Motor neuron (in vitro differentiated cells): ENCODE measurements around the gene NTN1. TPM values are rescaled to one million over a fixed set of nuclear protein-coding genes. Genes with fewer than 3 reads are reported as not detected.

ENCODE experiments used
- ATAC-seq, 8 experiments: fragments of 200-7000 bp; cut with Tn5 transposase; replicated peaks in 6 of 8; 2 replicates each; pipeline ENCODE4 v1.8.0; 2021; ENCODE audit warnings: mild to moderate bottlenecking in 8 of 8, moderate library complexity in 8 of 8
- H3K27ac ChIP-seq, 2 donors: fragments of 250-450 bp; sonication (Bioruptor Pico); 2 replicates each; pipeline ENCODE4 v1.9.0; 2021; ENCODE audit warnings: antibody characterized with exemption in 2 of 2, mild to moderate bottlenecking in 2 of 2, moderate library complexity in 1 of 2
- H3K4me1 ChIP-seq, 2 donors: fragments of 250-450 bp; sonication (Bioruptor Pico); replicated peaks in 1 of 2; 2 replicates each; pipeline ENCODE4 v1.6.1; 2021; ENCODE audit warnings: antibody characterized with exemption in 2 of 2, mild to moderate bottlenecking in 2 of 2, moderate library complexity in 1 of 2
- H3K4me3 ChIP-seq, 5 donors: fragments of 250-450 bp; sonication (Bioruptor Pico); 2 replicates each; pipeline ENCODE4 v1.9.0; 2021; ENCODE audit warnings: antibody characterized with exemption in 5 of 5, mild to moderate bottlenecking in 5 of 5, moderate library complexity in 4 of 5
- WGBS, 10 experiments: fragments of 450-650 bp; shearing (Covaris generic); methylation state at CpG; one replicate each; pipeline ENCODE4 v1.0.0; 2022; 5-methylcytosine and 5-hydroxymethylcytosine counted together
- in situ Hi-C, 9 experiments: fragments of 400-800 bp; cut with MboI; loops; one replicate each; pipeline ENCODE4 v1.15.0; 2021; ENCODE audit warnings: low sequenced_read_pairs in 9 of 9, low pct_unique_long_range_greater_than_20kb in 2 of 9; ENCODE audit not compliant: unreplicated experiment in 9 of 9
- total RNA-seq, 8 experiments: library from RNA; unstranded; fragments of 300-600 nt; gene quantifications; 2 replicates each; pipeline versions ENCODE4 v1.2.3 to v1.2.4, GENCODE V29; 2022

Gene NTN1
- total RNA-seq, 8 experiments from 2014 or later: 8.0 to 491 (median 16.4) TPM

DNA sequence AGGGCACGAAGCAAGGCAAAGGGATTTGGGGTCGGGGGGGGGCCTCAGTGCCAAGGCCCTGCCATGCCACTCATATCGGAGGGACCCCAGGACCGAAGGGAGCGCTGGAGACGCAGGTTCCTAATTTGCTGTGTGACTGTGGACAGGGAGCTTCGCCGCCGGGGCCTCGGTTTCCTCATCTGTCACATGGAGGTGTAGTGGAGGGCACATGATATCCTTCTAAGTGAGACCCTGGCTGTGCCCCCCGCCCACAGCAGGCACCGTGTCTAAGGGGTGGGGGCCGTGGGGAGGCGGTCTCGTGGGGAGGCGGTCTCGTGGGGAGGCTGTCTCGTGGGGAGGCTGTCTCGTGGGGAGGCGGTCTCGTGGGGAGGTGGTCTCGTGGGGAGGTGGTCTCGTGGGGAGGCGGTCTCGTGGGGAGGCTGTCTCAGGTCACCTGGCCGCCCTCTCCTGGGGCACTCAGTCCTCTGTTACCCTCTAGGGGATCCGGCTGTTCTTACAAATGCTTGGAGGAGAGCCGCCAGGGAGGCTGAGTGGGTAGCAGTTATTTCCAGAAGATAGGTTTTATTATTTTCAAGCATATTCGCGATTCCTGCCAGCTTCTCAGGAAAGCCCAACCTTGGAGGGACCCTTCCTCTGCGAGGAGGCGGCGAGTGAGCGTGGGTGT, 205.0 kb downstream of the NTN1 start:
- no peak overlapping the region for H3K4me3 ChIP-seq
- ATAC-seq: no peak
- WGBS, 10 experiments: 100% methylated on average over 2 to 3 of the region's 34 CpGs; no CpG with 5 or more reads in 8 of the 10 experiments
- in situ Hi-C loops: loop anchor here in 1 of 9 experiments (25.0 kb wide), 2 partner anchors 111 to 214 kb away; partner anchors contain the start of gene NTN1
- H3K4me1 ChIP-seq: peaks cover 22 to 26% of the 10 kb centered on the region in 2 donors
- no peak overlapping the region for H3K27ac ChIP-seq

DNA sequence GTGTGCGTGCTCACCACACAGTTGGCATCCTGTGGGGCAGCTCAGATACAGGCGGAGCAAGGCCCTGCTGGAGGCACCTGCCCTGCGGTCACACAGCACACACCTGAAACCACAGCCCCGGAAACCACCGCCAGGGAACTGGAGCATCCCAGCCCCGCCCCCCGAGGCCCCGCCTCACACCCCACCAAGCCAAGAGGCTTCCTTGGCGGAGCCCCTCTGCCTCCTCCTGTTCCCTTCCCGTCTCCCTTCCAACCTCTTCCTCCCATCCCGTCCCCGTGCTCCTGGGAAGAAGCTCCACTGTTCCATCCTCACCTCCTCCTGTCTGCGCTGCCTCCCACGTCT, 205.5 kb downstream of the NTN1 start:
- no peak overlapping the region for H3K4me3 ChIP-seq
- WGBS, 10 experiments: 100% methylated on average over 1 of the region's 14 CpGs; no CpG with 5 or more reads in 9 of the 10 experiments
- no peak for ATAC-seq
- in situ Hi-C loops: loop anchor here in 1 of 9 experiments (25.0 kb wide), 2 partner anchors 111 to 214 kb away; partner anchors contain the start of gene NTN1
- peaks cover 22 to 25% of the 10 kb centered on the region in 2 donors for H3K4me1 ChIP-seq
- H3K27ac ChIP-seq: no peak overlapping the region

DNA sequence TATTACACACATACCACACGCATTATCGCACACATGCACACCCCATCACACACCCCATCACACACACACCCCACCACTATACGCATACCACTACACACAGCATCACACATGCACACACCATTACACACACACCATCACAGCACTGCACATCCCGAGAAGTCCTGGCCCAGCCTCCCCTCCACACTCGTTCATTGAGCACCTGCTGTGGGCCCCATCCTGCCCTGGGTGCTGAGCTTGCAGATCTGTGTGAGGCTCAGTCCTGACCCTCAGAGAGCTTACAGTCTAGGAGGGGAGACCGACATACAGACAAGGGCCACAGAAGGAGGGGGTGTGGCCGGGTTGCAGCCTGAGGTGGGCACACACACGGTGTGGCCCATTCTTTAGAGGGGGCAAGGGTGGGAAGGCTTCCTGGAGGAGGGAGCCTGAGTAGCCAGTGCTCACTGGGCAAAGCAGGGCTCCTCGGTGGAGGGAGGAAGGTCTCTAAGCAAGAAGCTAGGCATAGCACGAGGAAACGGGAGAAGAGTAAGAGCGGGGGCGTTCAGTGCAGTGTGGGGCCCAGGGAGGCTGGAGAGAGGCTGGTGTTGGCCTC, 206.6 kb downstream of the NTN1 start:
- in situ Hi-C loops: loop anchor here in 1 of 9 experiments (25.0 kb wide), 2 partner anchors 109 to 216 kb away; partner anchors contain the start of gene NTN1
- Histone ChIP-seq H3K4me3 (no peak overlapping the region), H3K4me1 (peaks cover 32 to 35% of the 10 kb centered on the region in 2 donors), H3K27ac (no peak overlapping the region)
- WGBS, 10 experiments: 19 to 94% (median 87%) methylated on average over 1 to 6 of the region's 13 CpGs; no CpG with 5 or more reads in 5 of the 10 experiments
- ATAC-seq: peak in 1 of 8 experiments; percentile 11

DNA sequence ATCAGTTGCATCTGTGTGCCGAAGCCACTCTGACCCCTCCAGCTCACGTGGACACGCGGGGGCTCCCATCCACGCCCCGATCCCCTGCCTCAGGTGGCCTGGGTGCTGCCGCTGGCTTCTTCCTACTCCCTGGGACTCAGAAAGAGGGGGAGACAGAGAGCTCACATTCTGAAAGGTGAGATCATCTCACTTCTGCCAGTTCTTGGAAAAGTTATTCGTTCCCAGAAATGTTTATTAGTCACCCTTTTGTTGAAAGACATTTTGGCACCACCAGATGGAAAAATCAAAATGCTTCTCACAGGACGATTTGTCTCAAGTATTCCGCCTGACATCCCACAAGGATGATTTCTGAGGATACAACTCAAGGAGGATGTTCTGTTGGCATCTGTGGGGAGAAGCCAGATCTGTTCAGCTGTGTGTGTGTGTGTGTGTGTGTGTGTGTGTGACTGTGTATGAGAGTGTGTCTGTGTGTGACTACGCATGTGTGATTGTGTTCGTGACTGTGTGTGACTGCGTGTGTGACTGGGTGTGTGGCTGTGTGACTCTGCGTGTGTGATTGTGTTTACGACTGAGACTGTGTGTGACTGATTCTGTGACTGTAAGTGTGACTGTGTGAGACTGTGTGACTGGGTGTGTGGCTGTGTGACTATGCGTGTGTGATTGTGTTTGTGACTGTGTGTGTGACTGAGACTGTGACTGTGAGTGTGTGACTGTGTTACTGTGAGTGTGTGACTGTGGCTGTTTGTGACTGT, 207.3 kb downstream of the NTN1 start:
- peak in 3 of 8 experiments; percentile 4 to 71 (median 16) for ATAC-seq
- no peak overlapping the region for H3K4me3 ChIP-seq
- WGBS, 10 experiments: 10 to 100% (median 58%) methylated on average over 1 to 11 of the region's 16 CpGs; no CpG with 5 or more reads in 4 of the 10 experiments
- in situ Hi-C loops: loop anchor here in 1 of 9 experiments (25.0 kb wide), 2 partner anchors 109 to 216 kb away; partner anchors contain the start of gene NTN1
- no peak overlapping the region for H3K27ac ChIP-seq
- H3K4me1 ChIP-seq: peaks cover 38 to 42% of the 10 kb centered on the region in 2 donors

DNA sequence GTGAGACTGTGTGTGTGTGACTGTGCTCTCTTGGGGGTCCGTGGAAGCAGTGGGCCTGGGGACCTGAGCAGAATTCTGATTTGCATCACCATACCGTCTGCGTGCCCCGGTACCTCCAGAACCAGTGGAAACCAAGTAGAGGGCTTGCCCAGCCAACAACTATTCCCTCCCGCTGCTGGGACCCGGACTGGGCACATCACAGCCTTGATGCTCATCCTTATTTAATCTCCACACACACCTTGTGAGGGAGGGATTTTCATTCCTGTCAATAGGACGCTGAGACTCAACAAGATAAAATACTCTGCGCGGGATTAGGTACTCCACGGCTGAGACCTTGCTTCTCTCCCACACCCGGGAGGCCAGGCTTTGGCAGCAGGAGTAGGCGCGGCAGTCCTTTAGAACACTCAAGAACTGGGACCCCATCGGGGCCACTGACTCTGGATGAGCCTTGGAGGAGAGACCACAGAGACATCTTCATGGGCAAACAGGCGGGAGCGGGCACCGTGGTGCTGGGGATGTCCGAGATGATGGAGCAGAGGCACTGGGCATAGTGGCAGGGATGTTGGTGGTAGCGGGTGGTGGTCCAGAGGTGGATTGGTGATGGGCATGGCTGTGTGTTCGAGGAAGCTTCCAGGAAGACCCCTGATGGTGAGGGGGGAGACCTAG, 208.0 kb downstream of the NTN1 start:
- no peak overlapping the region for H3K27ac ChIP-seq
- in situ Hi-C loops: loop anchor here in 1 of 9 experiments (25.0 kb wide), 2 partner anchors 108 to 217 kb away; partner anchors contain the start of gene NTN1
- H3K4me3 ChIP-seq: no peak overlapping the region
- no peak for ATAC-seq
- WGBS, 10 experiments: 65 to 100% (median 87%) methylated on average over 2 to 17 of the region's 20 CpGs; no CpG with 5 or more reads in 2 of the 10 experiments
- H3K4me1 ChIP-seq: peaks cover 44 to 49% of the 10 kb centered on the region in 2 donors

DNA sequence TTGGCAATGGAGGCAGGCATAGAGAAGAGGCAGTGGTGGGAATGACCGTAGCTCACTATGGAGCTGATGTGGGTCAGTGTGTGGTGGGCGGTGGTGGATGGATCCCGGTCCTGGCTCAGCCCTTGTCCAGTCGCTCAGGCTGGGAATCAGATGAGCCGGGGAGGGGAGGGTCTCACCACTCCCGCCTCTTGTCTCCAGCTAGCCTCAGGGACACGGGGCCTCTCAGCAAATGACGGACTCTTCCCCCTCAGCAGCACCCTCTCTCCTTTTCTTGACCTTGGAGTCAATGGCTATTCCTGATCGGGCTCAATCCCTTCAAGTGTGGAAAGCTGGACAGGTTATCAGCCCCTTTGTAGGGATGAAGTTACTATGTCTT, 208.5 kb downstream of the NTN1 start:
- ATAC-seq: no peak
- in situ Hi-C loops: loop anchor here in 1 of 9 experiments (25.0 kb wide), 2 partner anchors 107 to 218 kb away; partner anchors contain the start of gene NTN1
- 61 to 100% (median 88%) methylated on average over 1 to 4 of the region's 9 CpGs; no CpG with 5 or more reads in 4 of the 10 experiments for WGBS, 10 experiments
- H3K4me1 ChIP-seq: peaks cover 47 to 53% of the 10 kb centered on the region in 2 donors
- H3K4me3 ChIP-seq: no peak overlapping the region
- no peak overlapping the region for H3K27ac ChIP-seq

DNA sequence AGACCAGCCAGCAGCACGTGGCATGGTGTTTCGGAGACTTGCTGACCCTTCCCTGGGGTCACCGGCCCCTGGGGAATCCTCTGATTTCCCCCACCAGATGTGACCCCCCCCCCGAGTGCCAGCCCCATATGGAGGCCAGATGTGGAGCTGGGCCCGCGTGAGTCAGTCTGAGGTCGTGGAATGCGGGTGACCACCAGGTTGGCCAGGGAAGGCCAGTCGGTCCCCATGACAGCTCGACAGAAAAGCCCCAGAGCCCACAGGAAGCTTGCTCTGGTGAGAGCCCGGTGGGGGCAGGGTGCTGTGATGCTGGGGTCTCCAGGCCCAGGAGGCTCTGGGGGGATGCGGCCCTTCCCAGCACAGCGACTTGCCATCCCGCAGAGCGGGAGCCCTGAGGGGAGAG, 209.0 kb downstream of the NTN1 start:
- H3K4me1 ChIP-seq: peaks cover 44 to 51% of the 10 kb centered on the region in 2 donors
- no peak overlapping the region for H3K4me3 ChIP-seq
- in situ Hi-C loops: loop anchor here in 1 of 9 experiments (25.0 kb wide), 2 partner anchors 107 to 218 kb away; partner anchors contain the start of gene NTN1
- WGBS, 10 experiments: 90% methylated on average over 2 of the region's 15 CpGs; no CpG with 5 or more reads in 8 of the 10 experiments
- ATAC-seq: peak in 2 of 8 experiments; percentile 13 to 20
- no peak overlapping the region for H3K27ac ChIP-seq

DNA sequence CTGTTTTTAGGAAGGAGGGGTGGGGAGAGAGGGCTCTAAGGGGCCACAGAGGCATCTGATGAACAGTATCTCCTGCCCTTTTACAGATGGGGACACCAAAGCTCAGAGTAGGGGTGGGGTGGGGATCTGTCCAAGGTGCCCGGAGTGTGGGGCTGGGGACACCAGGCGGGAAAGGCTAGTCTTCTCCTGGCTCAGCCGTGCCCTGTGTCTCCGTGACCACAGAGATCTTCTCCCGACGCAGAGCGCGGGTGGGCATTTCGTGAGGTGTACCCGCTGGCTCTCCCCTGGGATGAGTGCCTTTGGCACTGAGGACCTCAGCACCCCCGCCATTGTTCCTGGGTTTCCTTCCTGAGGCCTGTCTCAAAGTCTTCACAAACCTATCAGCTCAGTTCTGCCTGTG, 209.6 kb downstream of the NTN1 start:
- in situ Hi-C loops: loop anchor here in 1 of 9 experiments (25.0 kb wide), 2 partner anchors 106 to 219 kb away; partner anchors contain the start of gene NTN1
- no peak overlapping the region for H3K4me3 ChIP-seq
- WGBS, 10 experiments: no CpG with 5 or more reads among the region's 11 CpGs
- no peak for ATAC-seq
- H3K4me1 ChIP-seq: peaks cover 39 to 46% of the 10 kb centered on the region in 2 donors
- no peak overlapping the region for H3K27ac ChIP-seq

DNA sequence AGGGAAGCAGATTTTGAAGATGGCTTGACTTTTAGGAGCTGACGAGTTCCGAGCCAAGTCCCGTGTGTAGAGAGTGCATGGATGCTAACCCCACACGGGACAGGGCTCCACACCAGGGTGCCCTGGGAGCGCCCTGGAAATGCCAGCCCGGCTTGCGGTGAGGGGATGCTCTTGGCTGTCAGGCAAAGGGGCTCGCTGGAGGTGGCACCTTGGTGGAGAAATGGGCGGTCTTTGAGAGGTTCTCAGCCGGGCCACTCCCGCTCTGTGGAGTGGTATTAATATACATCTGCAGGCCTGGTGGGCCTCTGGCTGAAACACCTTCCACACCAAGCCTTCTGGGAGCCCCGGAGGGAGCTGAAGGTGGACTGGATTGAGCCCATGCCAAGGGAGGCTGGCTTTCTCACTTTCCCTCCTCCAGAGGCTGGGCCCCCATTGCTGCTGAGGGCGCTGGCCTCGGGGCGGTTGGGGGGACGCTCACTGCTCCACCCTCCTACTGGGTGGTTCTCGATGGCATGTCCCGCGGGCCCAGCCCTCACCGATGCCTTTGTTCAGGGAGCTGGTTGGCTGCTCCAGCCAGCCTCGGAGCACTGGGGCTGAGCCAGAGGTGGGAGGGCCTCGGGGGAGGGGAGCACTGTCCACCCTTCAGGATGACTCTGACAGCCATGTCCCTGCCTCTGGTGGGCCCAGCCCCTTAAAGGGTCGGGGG, 210.3 kb downstream of the NTN1 start:
- peak overlapping the region; percentile 80 to 86 for H3K27ac ChIP-seq
- 59 to 88% (median 87%) methylated on average over 3 to 9 of the region's 23 CpGs; no CpG with 5 or more reads in 7 of the 10 experiments for WGBS, 10 experiments
- peaks cover 46 to 49% of the 10 kb centered on the region in 2 donors for H3K4me1 ChIP-seq
- H3K4me3 ChIP-seq: no peak overlapping the region
- ATAC-seq: no peak
- in situ Hi-C loops: loop anchor here in 1 of 9 experiments (25.0 kb wide), 2 partner anchors 106 to 219 kb away; partner anchors contain the start of gene NTN1

DNA sequence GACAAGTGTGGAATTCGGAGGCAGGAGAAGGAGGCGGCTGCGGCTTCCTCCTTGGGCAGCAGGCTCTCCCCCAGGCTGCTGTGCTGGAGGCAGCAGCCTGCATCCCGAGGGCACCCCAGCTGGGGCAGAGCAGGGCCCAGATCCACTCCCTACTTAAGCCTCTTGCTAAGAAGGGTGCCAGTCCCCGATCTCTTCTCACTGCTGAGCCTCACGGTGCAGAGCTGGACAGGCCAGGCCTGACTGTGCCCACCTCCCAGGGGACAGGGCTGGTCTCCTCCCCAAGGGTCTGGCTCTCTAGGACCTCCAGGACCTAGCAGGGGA, 210.8 kb downstream of the NTN1 start:
- in situ Hi-C loops: loop anchor here in 1 of 9 experiments (25.0 kb wide), 2 partner anchors 105 to 220 kb away; partner anchors contain the start of gene NTN1
- H3K4me1 ChIP-seq: peaks cover 51 to 54% of the 10 kb centered on the region in 2 donors
- WGBS, 10 experiments: 82 to 83% methylated on average over 2 of the region's 6 CpGs; no CpG with 5 or more reads in 8 of the 10 experiments
- ATAC-seq: no peak
- H3K27ac ChIP-seq: peak overlapping the region; percentile 80 to 86
- H3K4me3 ChIP-seq: no peak overlapping the region

DNA sequence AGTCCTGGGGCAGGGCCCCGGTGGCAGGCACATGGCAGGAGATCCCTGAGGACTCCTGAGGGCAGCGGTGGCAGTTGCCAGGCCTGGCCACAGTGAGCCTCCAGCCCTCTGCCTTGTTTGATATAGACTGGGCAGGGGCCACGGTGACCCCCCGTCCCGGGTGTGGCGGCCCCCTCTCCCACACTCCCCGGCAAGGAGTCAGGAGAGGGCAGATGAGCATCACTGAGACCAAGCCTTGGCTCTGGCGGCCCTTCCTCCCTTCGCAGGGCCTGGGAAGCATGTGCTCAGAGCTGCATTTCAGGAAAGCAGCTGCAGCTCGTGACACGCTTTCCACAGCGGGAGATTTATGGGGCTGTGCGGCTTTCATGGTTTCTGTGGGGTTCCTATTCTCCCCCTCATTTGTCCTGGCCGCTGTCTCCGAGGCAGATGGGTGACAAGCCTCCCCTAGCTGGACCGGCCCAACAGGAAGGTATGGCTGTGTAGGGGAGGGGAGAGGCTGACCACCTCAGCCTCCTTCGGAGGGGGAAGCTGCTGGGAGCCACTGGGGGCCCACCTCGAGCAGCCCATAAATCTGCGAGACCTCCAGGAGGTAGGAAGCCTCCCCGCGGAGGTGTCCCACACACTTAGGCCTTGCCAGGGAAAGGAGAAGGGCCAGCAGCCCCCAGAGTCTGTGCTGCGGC, 211.4 kb downstream of the NTN1 start:
- Histone ChIP-seq H3K27ac (peak overlapping the region; percentile 80 to 86), H3K4me1 (peaks cover 57 to 61% of the 10 kb centered on the region in 2 donors), H3K4me3 (no peak overlapping the region)
- ATAC-seq: peak in 6 of 8 experiments; percentile 1 to 87 (median 82)
- in situ Hi-C loops: loop anchor here in 1 of 9 experiments (25.0 kb wide), 2 partner anchors 105 to 220 kb away; partner anchors contain the start of gene NTN1
- WGBS, 10 experiments: 0 to 80% (median 18%) methylated on average over 1 to 8 of the region's 22 CpGs; no CpG with 5 or more reads in 5 of the 10 experiments
